LoVo (cell line): ENCODE data around the gene DCBLD1.
A peak's percentile ranks its signal among the peaks of the same experiment; 100 is the strongest.

Experiments
- DNase-seq: peaks from one replicate; pipeline ENCODE4 v3.0.0-alpha.2; 2016; ENCODE audit warnings: low spot score

Gene DCBLD1

GRCh38 chr6:117558818-117559217, 76.3 kb downstream of the DCBLD1 start:
- DNase-seq: no peak

- no peak for DNase-seq
These were observed 76.8 kb downstream of the DCBLD1 start for GRCh38 chr6:117559299-117559698.

- DNase-seq: no peak
These were observed 78.7 kb downstream of the DCBLD1 start for GRCh38 chr6:117561128-117561527.

- DNase-seq: no peak
These were observed 82.2 kb downstream of the DCBLD1 start for GRCh38 chr6:117564681-117565080.

- no peak for DNase-seq
These were observed 85.8 kb downstream of the DCBLD1 start for GRCh38 chr6:117568247-117568646.

GRCh38 chr6:117568831-117569410, 86.4 kb downstream of the DCBLD1 start:
- no peak for DNase-seq

GRCh38 chr6:117573006-117573680, 90.7 kb downstream of the DCBLD1 start:
- no peak for DNase-seq

GRCh38 chr6:117574198-117574597, 91.7 kb downstream of the DCBLD1 start:
- no peak for DNase-seq

- DNase-seq: no peak
These were observed 103.2 kb downstream of the DCBLD1 start for GRCh38 chr6:117585647-117586046.

GRCh38 chr6:117590447-117590846, 108.0 kb downstream of the DCBLD1 start:
- no peak for DNase-seq

- peak; percentile 29 for DNase-seq
These were observed 108.9 kb downstream of the DCBLD1 start for GRCh38 chr6:117591405-117591804.

GRCh38 chr6:117592983-117593759, 110.7 kb downstream of the DCBLD1 start:
- DNase-seq: no peak

- DNase-seq: no peak
These were observed 112.8 kb downstream of the DCBLD1 start for GRCh38 chr6:117595099-117595923.

GRCh38 chr6:117597755-117598154, 115.3 kb downstream of the DCBLD1 start:
- no peak for DNase-seq
